HG02885 (cell line): Measurements from ENCODE around the gene STXBP6.
"Not testable (repeated sequence)": the region's sequence is repeated elsewhere in the genome, so short reads cannot be mapped to it uniquely, and the experiment has no call there.

ENCODE experiments used
- ATAC-seq: cut with Tn5 transposase; IDR thresholded peaks from one replicate; pipeline ENCODE4 v1.9.1; 2021; ENCODE audit warnings: mild to moderate bottlenecking; ENCODE audit not compliant: unreplicated experiment, poor library complexity

Gene STXBP6

GRCh38 chr14:24783791-24784190 lies 266.2 kb downstream of the STXBP6 start:
- ATAC-seq = no peak

- ATAC-seq = no peak
Observed at GRCh38 chr14:24780281-24780680, 269.7 kb downstream of the STXBP6 start.

- ATAC-seq = no peak
Observed at GRCh38 chr14:24777678-24778077, 272.3 kb downstream of the STXBP6 start.

- no peak for ATAC-seq
Observed at GRCh38 chr14:24775950-24776349, 274.0 kb downstream of the STXBP6 start.

GRCh38 chr14:24774187-24774915 lies 275.6 kb downstream of the STXBP6 start:
- no peak for ATAC-seq

- ATAC-seq = not testable (repeated sequence)
Observed at GRCh38 chr14:24773564-24773963, 276.4 kb downstream of the STXBP6 start.

GRCh38 chr14:24766434-24766833 lies 283.5 kb downstream of the STXBP6 start:
- ATAC-seq = no peak

- no peak for ATAC-seq
Observed at GRCh38 chr14:24761141-24761540, 288.8 kb downstream of the STXBP6 start.
